Parathyroid adenoma (tissue), 2 donors: ENCODE results near the gene ARHGAP6.

ENCODE experiments used
- H2AFZ ChIP-seq: fragments of 300-600 bp; sonication (generic); one replicate; pipeline ENCODE4 v1.7.0; 2017; ENCODE audit warnings: antibody characterized with exemption, mild to moderate bottlenecking
- H3K27ac ChIP-seq: fragments of 300-600 bp; sonication (generic); one replicate; pipeline ENCODE4 v1.7.0; 2017
- H3K27me3 ChIP-seq: fragments of 300-600 bp; sonication (generic); one replicate; pipeline ENCODE4 v1.7.0; 2017; ENCODE audit warnings: low read length; ENCODE audit not compliant: control insufficient read depth, insufficient read depth
- H3K36me3 ChIP-seq: fragments of 300-600 bp; sonication (generic); one replicate; pipeline ENCODE4 v1.7.0; 2017; ENCODE audit warnings: low read length; ENCODE audit not compliant: control insufficient read depth, insufficient read depth
- H3K4me1 ChIP-seq: fragments of 300-600 bp; sonication (generic); one replicate; pipeline ENCODE4 v1.7.0; 2017; ENCODE audit warnings: control low read depth
- H3K4me2 ChIP-seq: fragments of 300-600 bp; sonication (generic); one replicate; pipeline ENCODE4 v1.7.0; 2017; ENCODE audit warnings: low read length
- H3K4me3 ChIP-seq: fragments of 300-600 bp; sonication (generic); one replicate; pipeline ENCODE4 v1.7.0; 2017; ENCODE audit warnings: low read depth, low read length
- H3K79me2 ChIP-seq: fragments of 300-600 bp; sonication (generic); one replicate; pipeline ENCODE4 v1.7.0; 2017; ENCODE audit warnings: control low read depth
- H3K9ac ChIP-seq: fragments of 300-600 bp; sonication (generic); one replicate; pipeline ENCODE4 v1.7.0; 2017; ENCODE audit warnings: mild to moderate bottlenecking
- H3K9me3 ChIP-seq: fragments of 300-600 bp; sonication (generic); one replicate; pipeline ENCODE4 v1.7.0; 2017; ENCODE audit warnings: low read length; ENCODE audit not compliant: control insufficient read depth
- CTCF ChIP-seq: fragments of 300-600 bp; sonication (generic); IDR thresholded peaks from one replicate; pipeline ENCODE4 v1.7.0; 2017; ENCODE audit warnings: antibody characterized with exemption, mild to moderate bottlenecking
- donor health status: primary hyperparathyroidism.

ARHGAP6 gene

GRCh38 chrX:11423949-11424348 is 241.8 kb downstream of the ARHGAP6 start:
- no peaks in the 10 kb centered on the region for H3K27me3 ChIP-seq
- H3K27ac ChIP-seq: no peak overlapping the region
- no peak overlapping the region for H3K4me2 ChIP-seq
- no peak overlapping the region for H3K9ac ChIP-seq
- no peaks in the 10 kb centered on the region for H3K79me2 ChIP-seq
- H2AFZ ChIP-seq: no peak overlapping the region
- H3K9me3 ChIP-seq: no peaks in the 10 kb centered on the region
- no peak for TF ChIP-seq CTCF
- H3K4me1 ChIP-seq: no peaks in the 10 kb centered on the region
- no peaks in the 10 kb centered on the region for H3K36me3 ChIP-seq
- H3K4me3 ChIP-seq: no peak overlapping the region

- no peak overlapping the region for H3K9ac ChIP-seq
- no peak overlapping the region for H3K4me3 ChIP-seq
- H3K4me1 ChIP-seq: no peaks in the 10 kb centered on the region
- no peak overlapping the region for H2AFZ ChIP-seq
- no peaks in the 10 kb centered on the region for H3K79me2 ChIP-seq
- H3K36me3 ChIP-seq: no peaks in the 10 kb centered on the region
- H3K4me2 ChIP-seq: no peak overlapping the region
- H3K27me3 ChIP-seq: no peaks in the 10 kb centered on the region
- no peak for TF ChIP-seq CTCF
- H3K9me3 ChIP-seq: no peaks in the 10 kb centered on the region
- H3K27ac ChIP-seq: no peak overlapping the region
Observed at GRCh38 chrX:11423362-11423818, 242.3 kb downstream of the ARHGAP6 start.

GRCh38 chrX:11422525-11422857 is 243.2 kb downstream of the ARHGAP6 start:
- Histone ChIP-seq H3K9ac (no peak overlapping the region), H3K27ac (no peak overlapping the region), H3K4me2 (no peak overlapping the region), H3K36me3 (no peaks in the 10 kb centered on the region), H3K9me3 (no peaks in the 10 kb centered on the region), H3K27me3 (no peaks in the 10 kb centered on the region), H2AFZ (no peak overlapping the region), H3K4me1 (no peaks in the 10 kb centered on the region), H3K79me2 (no peaks in the 10 kb centered on the region), H3K4me3 (no peak overlapping the region)
- no peak for TF ChIP-seq CTCF

- Histone ChIP-seq H3K9me3 (no peaks in the 10 kb centered on the region), H3K9ac (no peak overlapping the region), H3K27ac (no peak overlapping the region), H2AFZ (no peak overlapping the region), H3K4me2 (no peak overlapping the region), H3K79me2 (no peaks in the 10 kb centered on the region), H3K36me3 (no peaks in the 10 kb centered on the region), H3K4me3 (no peak overlapping the region), H3K4me1 (no peaks in the 10 kb centered on the region), H3K27me3 (no peaks in the 10 kb centered on the region)
- no peak for TF ChIP-seq CTCF
Observed at GRCh38 chrX:11421805-11422524, 243.8 kb downstream of the ARHGAP6 start.

GRCh38 chrX:11420851-11421250 is 244.9 kb downstream of the ARHGAP6 start:
- no peak overlapping the region for H3K4me3 ChIP-seq
- no peaks in the 10 kb centered on the region for H3K27me3 ChIP-seq
- no peak for TF ChIP-seq CTCF
- H3K4me2 ChIP-seq: no peak overlapping the region
- H3K9ac ChIP-seq: no peak overlapping the region
- H3K9me3 ChIP-seq: no peaks in the 10 kb centered on the region
- H3K4me1 ChIP-seq: no peaks in the 10 kb centered on the region
- H3K27ac ChIP-seq: no peak overlapping the region
- no peaks in the 10 kb centered on the region for H3K79me2 ChIP-seq
- no peaks in the 10 kb centered on the region for H3K36me3 ChIP-seq
- no peak overlapping the region for H2AFZ ChIP-seq
